AG04450 (cell line): ENCODE results near the gene BRD7. TPM values are rescaled to one million over a fixed set of nuclear protein-coding genes. Genes with fewer than 3 reads are reported as not detected.

ENCODE experiments used
- CTCF ChIA-PET: fragments of 300-600, 350-600 bp; formaldehyde crosslinking; extraction: SDS; loops from one replicate; lab custom pipeline; 2022; ENCODE audit warnings: antibody characterized with exemption, inconsistent platforms; lab: Charles Lee
- POLR2A ChIA-PET: fragments of 350-600 bp; formaldehyde crosslinking; extraction: SDS; loops from one replicate; lab custom pipeline; 2021; ENCODE audit warnings: antibody characterized with exemption, inconsistent platforms; lab: Yijun Ruan, JAX
- DNase-seq: peaks from one replicate; pipeline ENCODE4 v3.0.0-alpha.2; 2011; ENCODE audit warnings: low read depth, low spot score
- H3K27ac ChIP-seq: one replicate; pipeline ENCODE4 v1.5.1; 2012; ENCODE audit warnings: low read depth, low read length, control low read depth
- H3K27me3 ChIP-seq: one replicate; pipeline ENCODE4 v1.6.0; 2012; ENCODE audit warnings: low read length; ENCODE audit not compliant: control insufficient read depth, insufficient read depth
- H3K4me3 ChIP-seq: 2 replicates; pipeline ENCODE4 v1.5.1; 2011; ENCODE audit warnings: mild to moderate bottlenecking, low read depth, low read length, control low read depth
- H3K9me3 ChIP-seq: 2 replicates; pipeline ENCODE4 v1.5.1; 2012; ENCODE audit warnings: low read length; ENCODE audit not compliant: control insufficient read depth, insufficient read depth
- CTCF ChIP-seq: IDR thresholded peaks from 2 replicates; pipeline ENCODE4 v1.5.1; 2011; ENCODE audit warnings: low read depth, low read length, control low read depth, inconsistent platforms
- polyA plus RNA-seq: library from polyadenylated mRNA; depleted of rRNA; stranded (reverse); fragments of >200 nt; gene quantifications from 2 replicates; pipeline ENCODE4 v1.2.3, GENCODE V29; 2011

Gene BRD7
- polyA plus RNA-seq, 1 experiment = 69.2 TPM

- no peaks in the 10 kb centered on the region for H3K27me3 ChIP-seq
- no peak for TF ChIP-seq CTCF
- H3K4me3 ChIP-seq = no peak overlapping the region
- H3K9me3 ChIP-seq = no peaks in the 10 kb centered on the region; the same call in 1 of the 2 replicates
- H3K27ac ChIP-seq = no peak overlapping the region
- ChIA-PET CTCF (interaction anchor here (1.3 kb wide), 1 partner anchor 80 kb away, joined by 3 read pairs; no protein-coding TSS in a partner anchor), POLR2A (no interaction called here)
- no peak for DNase-seq
Observed at GRCh38 chr16:50274326-50275097, 94.3 kb downstream of the BRD7 start.

GRCh38 chr16:50273888-50274325 lies 94.9 kb downstream of the BRD7 start:
- ChIA-PET CTCF (interaction anchor here (0.6 kb wide), 1 partner anchor 52 kb away, joined by 3 read pairs; no protein-coding TSS in a partner anchor), POLR2A (no interaction called here)
- no peaks in the 10 kb centered on the region for H3K27me3 ChIP-seq
- no peak for DNase-seq
- H3K27ac ChIP-seq = no peak overlapping the region
- TF ChIP-seq CTCF = no peak
- no peak overlapping the region for H3K4me3 ChIP-seq
- H3K9me3 ChIP-seq = no peaks in the 10 kb centered on the region; the same call in 1 of the 2 replicates

- Histone ChIP-seq H3K27me3 (no peaks in the 10 kb centered on the region), H3K4me3 (no peak overlapping the region), H3K9me3 (no peaks in the 10 kb centered on the region; the same call in 1 of the 2 replicates), H3K27ac (no peak overlapping the region)
- CTCF ChIA-PET = interaction anchor here (0.6 to 1.1 kb wide), 2 partner anchors 23 to 53 kb away, joined by 3 read pairs; no protein-coding TSS in a partner anchor
- POLR2A ChIA-PET = no interaction called here
- no peak for TF ChIP-seq CTCF
- DNase-seq = no peak
Observed at GRCh38 chr16:50273382-50273690, 95.5 kb downstream of the BRD7 start.

GRCh38 chr16:50272687-50273381 lies 96.0 kb downstream of the BRD7 start:
- no peak for TF ChIP-seq CTCF
- Histone ChIP-seq H3K4me3 (no peak overlapping the region), H3K27ac (no peak overlapping the region), H3K9me3 (no peaks in the 10 kb centered on the region; the same call in 1 of the 2 replicates), H3K27me3 (no peaks in the 10 kb centered on the region)
- ChIA-PET POLR2A (no interaction called here), CTCF (interaction anchor here (1.1 kb wide), 1 partner anchor 22 kb away, joined by 3 read pairs; no protein-coding TSS in a partner anchor)
- no peak for DNase-seq
